ENCODE results near the gene ATP8A1.
"Not testable (repeated sequence)": the region's sequence is repeated elsewhere in the genome, so short reads cannot be mapped to it uniquely, and the experiment has no call there.

The ATP8A1 gene

DNA sequence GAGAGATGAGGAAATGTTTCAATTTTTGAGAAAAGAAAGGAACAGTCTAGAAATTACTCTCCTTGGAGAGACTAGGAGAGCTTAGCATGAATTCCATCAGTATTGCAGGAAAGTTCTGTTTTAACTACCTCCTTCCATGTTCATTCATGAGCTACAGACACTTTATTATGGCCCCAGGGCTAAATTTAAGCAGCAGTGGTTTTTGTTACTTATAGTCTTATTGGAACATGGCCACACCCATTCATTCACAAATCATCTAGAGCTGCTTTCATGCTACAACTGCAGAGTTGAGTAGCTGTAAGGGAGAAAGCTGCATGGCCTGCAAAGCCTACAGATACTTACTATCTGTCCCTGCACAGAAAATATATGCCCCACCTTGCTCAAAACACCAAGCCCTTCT is 178.0 kb downstream of the ATP8A1 start:
- H3K27ac ChIP-seq = no peak overlapping the region
- no peak for TF ChIP-seq CTCF (conservative IDR thresholded peaks at IDR 0.05)
- no peak for TF ChIP-seq ZFX (IDR thresholded peaks at IDR 0.05)

DNA sequence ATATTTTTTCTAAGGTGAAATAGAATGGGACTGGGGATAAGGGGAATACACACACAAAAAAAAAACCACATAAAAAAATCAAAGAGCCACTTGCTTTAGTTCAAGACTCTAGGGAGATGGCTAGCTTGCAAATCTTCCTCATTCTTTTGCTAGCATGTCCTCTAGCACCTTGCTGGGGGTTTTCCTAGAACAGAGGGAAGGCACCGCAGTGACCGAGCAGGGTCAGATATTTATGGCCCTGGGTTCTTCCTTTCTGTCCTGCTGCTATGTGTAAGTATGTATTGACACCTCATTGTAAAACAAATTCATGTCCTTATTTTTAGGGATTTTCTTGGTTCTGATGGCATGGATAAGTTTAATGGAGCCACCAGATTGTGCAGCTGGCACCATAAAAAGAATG is 178.4 kb downstream of the ATP8A1 start:
- H3K27ac ChIP-seq = no peak overlapping the region
- TF ChIP-seq CTCF (conservative IDR thresholded peaks at IDR 0.05) (no peak), ZFX (IDR thresholded peaks at IDR 0.05) (no peak)

DNA sequence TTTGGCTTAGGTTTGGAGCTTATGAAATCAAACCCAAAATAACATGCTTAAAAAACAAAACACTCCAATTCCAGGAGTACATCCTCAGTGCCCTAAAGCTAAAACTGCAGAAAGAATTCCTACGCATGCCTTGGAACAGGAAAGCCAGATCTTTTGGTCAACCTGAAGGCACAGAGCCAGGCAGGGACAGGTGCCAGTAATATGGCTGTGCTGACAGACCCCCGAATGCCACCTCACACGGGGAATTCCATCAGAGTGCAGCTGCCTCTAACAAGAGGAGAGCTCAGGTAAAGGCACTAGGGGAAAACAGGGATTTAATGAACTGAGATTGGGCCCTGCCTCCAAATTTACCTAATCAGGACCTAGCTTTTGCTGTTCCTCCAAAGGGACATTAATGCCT is 182.5 kb downstream of the ATP8A1 start:
- no peak overlapping the region for H3K27ac ChIP-seq
- TF ChIP-seq CTCF (conservative IDR thresholded peaks at IDR 0.05) = no peak

DNA sequence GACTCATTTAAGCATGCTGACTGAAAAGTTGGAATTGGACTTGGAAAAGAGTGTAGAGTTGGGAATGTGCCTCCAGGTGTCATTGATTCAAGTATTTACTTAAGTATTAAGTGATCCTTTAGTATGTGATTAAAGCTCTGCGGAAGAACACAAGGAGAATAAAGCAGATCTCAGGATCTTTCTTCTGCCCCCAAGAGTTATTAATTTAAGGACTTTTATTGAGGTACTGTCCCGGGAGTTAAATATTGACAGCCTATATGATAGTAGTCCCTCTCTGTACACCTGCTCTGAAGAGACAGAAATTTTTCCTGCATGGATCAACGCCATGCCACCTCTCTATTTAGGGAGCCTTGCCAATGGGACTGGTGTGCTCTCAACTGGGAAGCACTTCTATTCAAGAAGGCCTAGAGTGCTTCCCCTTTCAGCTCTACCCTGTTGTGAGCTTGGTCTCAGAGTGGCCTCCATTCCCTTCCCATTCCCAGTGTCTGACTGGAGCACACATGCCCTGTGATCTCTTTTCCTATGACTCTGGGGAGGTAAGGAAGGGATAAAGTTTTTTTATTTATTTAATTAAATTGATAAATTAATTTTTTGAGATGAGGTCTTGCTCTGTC is 183.7 kb downstream of the ATP8A1 start:
- H3K27ac ChIP-seq = peak overlapping the region; percentile 38; the same call in 1 of the 2 replicates
- TF ChIP-seq CTCF (conservative IDR thresholded peaks at IDR 0.05) = peak; percentile 18
- TF ChIP-seq ZFX (IDR thresholded peaks at IDR 0.05) = no peak

GRCh38 chr4:42471896-42472295 is 185.0 kb downstream of the ATP8A1 start:
- TF ChIP-seq ZFX (IDR thresholded peaks at IDR 0.05) (no peak), CTCF (conservative IDR thresholded peaks at IDR 0.05) (no peak)

DNA sequence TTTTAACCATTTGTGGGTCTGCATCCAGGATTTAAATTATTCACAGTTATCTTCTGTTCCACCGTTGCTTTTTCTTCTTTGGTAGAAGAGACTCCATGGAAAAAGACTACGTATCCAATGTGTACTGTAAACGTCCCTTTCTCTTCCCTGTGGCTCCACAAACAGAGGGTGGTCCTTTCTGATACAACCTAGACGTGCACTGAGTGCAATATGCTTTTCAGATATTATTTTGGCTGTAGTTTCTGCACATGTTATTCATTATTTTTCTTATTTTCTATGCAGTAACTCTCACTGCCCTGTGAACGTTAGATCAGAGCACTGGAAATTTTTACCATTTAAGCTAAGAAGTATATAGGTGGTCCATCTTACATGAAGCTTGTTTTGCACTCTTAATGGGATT is 186.9 kb downstream of the ATP8A1 start:
- TF ChIP-seq ZFX (IDR thresholded peaks at IDR 0.05) (no peak), CTCF (conservative IDR thresholded peaks at IDR 0.05) (no peak)
- no peak overlapping the region for H3K27ac ChIP-seq

More at GRCh38 chr4:42471896-42472295, 185.0 kb downstream of the ATP8A1 start:
- no peak overlapping the region; the same call in 1 of the 2 replicates for H3K27ac ChIP-seq

GRCh38 chr4:42467777-42468176 is 189.1 kb downstream of the ATP8A1 start:
- not testable (repeated sequence) for H3K27ac ChIP-seq

- H3K27ac ChIP-seq = no peak overlapping the region
- TF ChIP-seq CTCF (conservative IDR thresholded peaks at IDR 0.05) (no peak), ZFX (IDR thresholded peaks at IDR 0.05) (no peak)
Observed at GRCh38 chr4:42466273-42466844, 190.5 kb downstream of the ATP8A1 start.
